Ishikawa (cell line): ENCODE data around the gene MMAB.

Experiments
- CREB1 ChIP-seq: IDR thresholded peaks from 2 replicates; pipeline ENCODE4 v1.6.1; 2012; ENCODE audit warnings: low read depth
- EGR1 ChIP-seq: IDR thresholded peaks from 2 replicates; pipeline ENCODE4 v1.6.1; 2012
- EP300 ChIP-seq: IDR thresholded peaks from 2 replicates; pipeline ENCODE4 v1.6.1; 2012; ENCODE audit warnings: borderline replicate concordance
- FOXM1 ChIP-seq: IDR thresholded peaks from 2 replicates; pipeline ENCODE4 v1.6.1; 2012; ENCODE audit warnings: low read depth, borderline replicate concordance
- NFIC ChIP-seq: IDR thresholded peaks from 2 replicates; pipeline ENCODE4 v1.6.1; 2012
- RAD21 ChIP-seq: IDR thresholded peaks from 2 replicates; pipeline ENCODE4 v1.6.1; 2012; ENCODE audit warnings: low read depth
- REST ChIP-seq: IDR thresholded peaks from 2 replicates; pipeline ENCODE4 v1.6.1; 2012; ENCODE audit warnings: low read depth, mild to moderate bottlenecking
- TCF12 ChIP-seq: IDR thresholded peaks from 2 replicates; pipeline ENCODE4 v1.6.1; 2012; ENCODE audit warnings: low read depth
- USF1 ChIP-seq: IDR thresholded peaks from 2 replicates; pipeline ENCODE4 v1.6.1; 2012
- YY1 ChIP-seq: IDR thresholded peaks from 2 replicates; pipeline ENCODE4 v1.6.1; 2012; ENCODE audit warnings: low read depth
- ZBTB7A ChIP-seq: IDR thresholded peaks from 2 replicates; pipeline ENCODE4 v1.6.1; 2012; ENCODE audit warnings: low read depth

GRCh38 chr12:109591041-109591440, 17.7 kb upstream of the MMAB start:
- TF ChIP-seq REST (no peak), EP300 (no peak), YY1 (no peak), EGR1 (no peak), RAD21 (no peak), FOXM1 (no peak), NFIC (no peak), USF1 (no peak), ZBTB7A (no peak), CREB1 (no peak), TCF12 (no peak)
